ENCODE results near the gene ATP2C1. TPM values are rescaled to one million over a fixed set of nuclear protein-coding genes. Genes with fewer than 3 reads are reported as not detected.

Gene ATP2C1
- total and polyA plus RNA-seq, 2 of the 13 experiments (the other 11 are each of a cell fraction or from before 2014, with no cell fraction given) = 32.4 to 37.6 TPM

GRCh38 chr3:130893376-130894129, at the start of gene ATP2C1 (continued):
- TF ChIP-seq SALL2 (CRISPR knock-in tag; IDR thresholded peaks at IDR 0.05) (peak; percentile 29; the same call in 1 of the 2 replicates), IKZF1 (IDR thresholded peaks at IDR 0.05) (no peak), HOXD1 (CRISPR knock-in tag; IDR thresholded peaks at IDR 0.05) (no peak), ZNF670 (CRISPR knock-in tag; IDR thresholded peaks at IDR 0.05; ENCODE audit: borderline replicate concordance) (peak; percentile 47; the same call in 1 of the 2 replicates), ZNF264 (CRISPR knock-in tag; IDR thresholded peaks at IDR 0.05) (peak; percentile 64; the same call in 1 of the 2 replicates), ATAD3A (CRISPR knock-in tag; IDR thresholded peaks at IDR 0.05) (no peak), TCF12 (IDR thresholded peaks at IDR 0.05) (no peak), TCF12 (CRISPR knock-in tag; IDR thresholded peaks at IDR 0.05) (no peak), TEAD2 (CRISPR knock-in tag; IDR thresholded peaks at IDR 0.05) (peak; percentile 14; the same call in 1 of the 2 replicates), ZNF20 (CRISPR knock-in tag; IDR thresholded peaks at IDR 0.05) (no peak), ZNF234 (CRISPR knock-in tag; conservative IDR thresholded peaks at IDR 0.05) (no peak)
- TF ChIP-seq, protein P1, sequence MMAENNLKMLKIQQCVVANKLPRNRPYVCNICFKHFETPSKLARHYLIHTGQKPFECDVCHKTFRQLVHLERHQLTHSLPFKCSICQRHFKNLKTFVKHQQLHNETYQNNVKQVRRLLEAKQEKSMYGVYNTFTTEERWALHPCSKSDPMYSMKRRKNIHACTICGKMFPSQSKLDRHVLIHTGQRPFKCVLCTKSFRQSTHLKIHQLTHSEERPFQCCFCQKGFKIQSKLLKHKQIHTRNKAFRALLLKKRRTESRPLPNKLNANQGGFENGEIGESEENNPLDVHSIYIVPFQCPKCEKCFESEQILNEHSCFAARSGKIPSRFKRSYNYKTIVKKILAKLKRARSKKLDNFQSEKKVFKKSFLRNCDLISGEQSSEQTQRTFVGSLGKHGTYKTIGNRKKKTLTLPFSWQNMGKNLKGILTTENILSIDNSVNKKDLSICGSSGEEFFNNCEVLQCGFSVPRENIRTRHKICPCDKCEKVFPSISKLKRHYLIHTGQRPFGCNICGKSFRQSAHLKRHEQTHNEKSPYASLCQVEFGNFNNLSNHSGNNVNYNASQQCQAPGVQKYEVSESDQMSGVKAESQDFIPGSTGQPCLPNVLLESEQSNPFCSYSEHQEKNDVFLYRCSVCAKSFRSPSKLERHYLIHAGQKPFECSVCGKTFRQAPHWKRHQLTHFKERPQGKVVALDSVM (CRISPR knock-in tag; IDR thresholded peaks at IDR 0.05) = no peak
- TF ChIP-seq, protein P2, sequence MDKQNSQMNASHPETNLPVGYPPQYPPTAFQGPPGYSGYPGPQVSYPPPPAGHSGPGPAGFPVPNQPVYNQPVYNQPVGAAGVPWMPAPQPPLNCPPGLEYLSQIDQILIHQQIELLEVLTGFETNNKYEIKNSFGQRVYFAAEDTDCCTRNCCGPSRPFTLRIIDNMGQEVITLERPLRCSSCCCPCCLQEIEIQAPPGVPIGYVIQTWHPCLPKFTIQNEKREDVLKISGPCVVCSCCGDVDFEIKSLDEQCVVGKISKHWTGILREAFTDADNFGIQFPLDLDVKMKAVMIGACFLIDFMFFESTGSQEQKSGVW (CRISPR knock-in tag; IDR thresholded peaks at IDR 0.05; ENCODE audit: borderline replicate concordance) = no peak

Measured in HepG2 (cell line).